Panc1 (cell line): ENCODE results near the gene INAFM2.

Experiments
- CTCF ChIP-seq: fragments of 450-650 bp; IDR thresholded peaks from 2 replicates; pipeline ENCODE4 v1.5.1; 2017; ENCODE audit warnings: mild to moderate bottlenecking
- POLR2AphosphoS5 ChIP-seq: IDR thresholded peaks from 2 replicates; pipeline ENCODE4 v1.6.1; 2012; ENCODE audit warnings: mild to moderate bottlenecking, low read depth, low read length, moderate library complexity
- SIN3A ChIP-seq: IDR thresholded peaks from 2 replicates; pipeline ENCODE4 v1.6.1; 2012; ENCODE audit warnings: low read depth, mild to moderate bottlenecking, low read length, moderate library complexity, borderline replicate concordance; ENCODE audit not compliant: insufficient read depth

- TF ChIP-seq CTCF (no peak), POLR2AphosphoS5 (no peak), SIN3A (no peak)
Measured at GRCh38 chr15:40316931-40317330, 6.6 kb upstream of the INAFM2 start.
